Gastrocnemius medialis (tissue), 4 donors: Measurements from ENCODE around the gene ADIG. TPM values are rescaled to one million over a fixed set of nuclear protein-coding genes. Genes with fewer than 3 reads are reported as not detected.

Experiments
- ATAC-seq, 2 donors: fragments of 150-250 bp; one replicate each; pipeline ENCODE4 v1.9.1; 2016
- DNase-seq, 2 donors: peaks; one replicate each; pipeline ENCODE4 v3.0.0-alpha.2; 2019
- H3K27ac ChIP-seq, 4 donors: fragments of 200-600 bp; sonication (generic); 1 replicate in 1 of 4; 2 replicates in 3 of 4; pipeline ENCODE4 v1.5.1; 2016 to 2018; ENCODE audit warnings: mild to moderate bottlenecking in 2 of 4, moderate library complexity in 1 of 4
- H3K27me3 ChIP-seq, 3 donors: fragments of 200-600 bp; sonication (generic) in 2 of 3; 1 replicate in 1 of 3; 2 replicates in 2 of 3; pipeline versions ENCODE4 v1.5.1 to v1.6.0; 2016 to 2019; ENCODE audit warnings: mild to moderate bottlenecking in 1 of 3, moderate library complexity in 1 of 3
- H3K36me3 ChIP-seq, 2 donors: fragments of 200-600 bp; sonication (generic) in 1 of 2; one replicate each; pipeline ENCODE4 v1.5.1; 2017 to 2018
- H3K4me1 ChIP-seq, 2 donors: fragments of 200-600 bp; sonication (generic) in 1 of 2; one replicate each; pipeline ENCODE4 v1.5.1; 2016 to 2017; ENCODE audit warnings: mild to moderate bottlenecking in 2 of 2
- H3K4me3 ChIP-seq, 4 donors: fragments of 200-600 bp; sonication (generic) in 3 of 4; 1 replicate in 1 of 4; 2 replicates in 3 of 4; pipeline ENCODE4 v1.5.1; 2016 to 2019; ENCODE audit warnings: mild to moderate bottlenecking in 2 of 4
- H3K9me3 ChIP-seq, 3 donors: fragments of 200-600 bp; sonication (generic) in 2 of 3; 1 replicate in 1 of 3; 2 replicates in 2 of 3; pipeline ENCODE4 v1.5.1; 2016 to 2019
- POLR2A ChIP-seq, 2 donors: fragments of 450-650 bp; IDR thresholded peaks; one replicate each; pipeline ENCODE4 v1.6.1; 2017; ENCODE audit warnings: antibody characterized with exemption in 2 of 2, mild to moderate bottlenecking in 2 of 2, moderate library complexity in 2 of 2
- in situ Hi-C, 4 donors: fragments of 200-750 bp; cut with MboI; loops; one replicate each; pipeline versions ENCODE4 v1.15.0 to v1.8.0; 2017; ENCODE audit warnings: low sequenced_read_pairs in 4 of 4
- intact Hi-C: fragments of 100-400 bp; cut with DNase I; formaldehyde crosslinking; loops from one replicate; pipeline ENCODE4 v1.15.1; 2023; ENCODE audit warnings: low total_unique reads
- total RNA-seq, 4 donors: library from RNA; depleted of rRNA; stranded (reverse); fragments of >200 nt; gene quantifications; one replicate each; pipeline versions ENCODE4 v1.1.0 to v1.2.3, GENCODE V29; 2016
- TF ChIP-seq, protein P1 (sequence below), 5 experiments: fragments of 450-650 bp in 3 of 5; fragments of 200-600 bp in 2 of 5; sonication (generic) in 2 of 5; IDR thresholded peaks in 4 of 5; conservative IDR thresholded peaks in 1 of 5; 1 replicate in 4 of 5; 2 replicates in 1 of 5; pipeline ENCODE4 v1.5.1; 2016 to 2019; ENCODE audit warnings: antibody characterized with exemption in 5 of 5, mild to moderate bottlenecking in 3 of 5, moderate library complexity in 3 of 5

ADIG gene
- total RNA-seq, 4 donors from 2014 or later: not detected

DNA sequence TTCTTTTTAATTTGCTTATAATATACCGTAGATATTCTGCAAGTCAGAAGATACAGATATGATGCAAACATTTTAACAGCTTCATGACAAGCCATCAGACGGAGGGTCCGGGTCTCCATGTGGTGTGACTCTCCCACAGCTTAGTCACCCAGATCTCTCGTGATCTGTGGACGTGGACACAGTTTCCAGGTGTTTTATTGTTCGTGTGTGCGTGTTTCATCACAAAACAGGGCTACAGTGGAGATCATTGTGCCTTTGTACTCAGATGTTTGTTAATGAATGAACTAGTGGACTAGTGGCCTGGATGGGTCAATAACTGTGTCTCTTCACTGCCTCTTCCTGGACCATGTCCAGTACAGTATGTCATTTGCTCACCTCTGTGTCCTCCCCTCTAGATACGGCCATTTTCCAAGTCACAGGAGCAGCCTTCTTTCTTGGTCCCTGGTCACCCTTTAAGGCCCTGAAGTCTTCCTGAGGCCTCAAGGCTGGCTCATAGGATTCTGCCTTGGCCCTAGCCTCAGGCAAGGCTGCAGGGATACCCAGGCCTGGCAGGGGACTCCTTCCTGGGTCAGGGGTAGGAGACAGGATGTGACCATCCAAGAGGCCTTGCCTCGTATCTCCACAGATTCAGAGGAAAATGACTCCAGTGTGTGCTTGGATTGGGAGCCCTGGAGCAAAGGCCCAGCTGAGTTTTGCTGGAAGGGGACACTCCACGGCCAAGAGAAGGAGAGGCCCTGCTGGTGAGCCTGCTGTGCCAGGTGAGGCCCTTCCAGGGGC lies 4.6 kb downstream of the ADIG start:
- H3K27me3 ChIP-seq: no peaks in the 10 kb centered on the region
- TF ChIP-seq, protein P1, sequence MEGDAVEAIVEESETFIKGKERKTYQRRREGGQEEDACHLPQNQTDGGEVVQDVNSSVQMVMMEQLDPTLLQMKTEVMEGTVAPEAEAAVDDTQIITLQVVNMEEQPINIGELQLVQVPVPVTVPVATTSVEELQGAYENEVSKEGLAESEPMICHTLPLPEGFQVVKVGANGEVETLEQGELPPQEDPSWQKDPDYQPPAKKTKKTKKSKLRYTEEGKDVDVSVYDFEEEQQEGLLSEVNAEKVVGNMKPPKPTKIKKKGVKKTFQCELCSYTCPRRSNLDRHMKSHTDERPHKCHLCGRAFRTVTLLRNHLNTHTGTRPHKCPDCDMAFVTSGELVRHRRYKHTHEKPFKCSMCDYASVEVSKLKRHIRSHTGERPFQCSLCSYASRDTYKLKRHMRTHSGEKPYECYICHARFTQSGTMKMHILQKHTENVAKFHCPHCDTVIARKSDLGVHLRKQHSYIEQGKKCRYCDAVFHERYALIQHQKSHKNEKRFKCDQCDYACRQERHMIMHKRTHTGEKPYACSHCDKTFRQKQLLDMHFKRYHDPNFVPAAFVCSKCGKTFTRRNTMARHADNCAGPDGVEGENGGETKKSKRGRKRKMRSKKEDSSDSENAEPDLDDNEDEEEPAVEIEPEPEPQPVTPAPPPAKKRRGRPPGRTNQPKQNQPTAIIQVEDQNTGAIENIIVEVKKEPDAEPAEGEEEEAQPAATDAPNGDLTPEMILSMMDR (IDR thresholded peaks at IDR 0.05 in 4 of 5, conservative IDR thresholded peaks at IDR 0.05 in 1 of 5): no peak
- TF ChIP-seq POLR2A (IDR thresholded peaks at IDR 0.05): no peak
- no peaks in the 10 kb centered on the region for H3K36me3 ChIP-seq
- in situ Hi-C loops: no loop called here
- H3K4me3 ChIP-seq: no peak overlapping the region
- ATAC-seq: no peak
- H3K9me3 ChIP-seq: no peaks in the 10 kb centered on the region
- intact Hi-C loops: no loop called here
- no peak for DNase-seq
- H3K4me1 ChIP-seq: peaks cover 0 to 7% of the 10 kb centered on the region in 2 donors
- H3K27ac ChIP-seq: no peak overlapping the region

DNA sequence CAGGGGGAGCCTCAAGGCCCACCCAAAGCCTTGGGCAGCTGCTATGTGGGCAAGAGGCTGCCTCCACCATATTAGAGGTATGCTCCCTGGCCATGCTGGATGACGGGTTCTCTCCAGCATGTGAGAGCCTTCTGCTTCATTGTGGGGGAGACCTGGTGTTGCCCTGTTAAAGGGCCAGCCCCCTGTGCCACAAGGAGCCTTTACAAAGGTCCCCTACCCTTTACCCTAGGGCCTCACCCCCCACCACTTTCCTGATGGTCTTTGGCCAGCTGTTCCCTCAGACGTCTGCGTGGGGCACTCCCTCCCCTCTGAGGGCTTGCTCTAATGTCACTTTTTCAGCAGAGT lies 5.2 kb downstream of the ADIG start:
- no peak overlapping the region for H3K27ac ChIP-seq
- H3K4me1 ChIP-seq: peaks cover 0 to 2% of the 10 kb centered on the region in 2 donors
- intact Hi-C loops: no loop called here
- no peak for TF ChIP-seq POLR2A (IDR thresholded peaks at IDR 0.05)
- TF ChIP-seq, protein P1 (IDR thresholded peaks at IDR 0.05 in 4 of 5, conservative IDR thresholded peaks at IDR 0.05 in 1 of 5): no peak
- DNase-seq (no peak), ATAC-seq (no peak)
- no peaks in the 10 kb centered on the region for H3K9me3 ChIP-seq
- in situ Hi-C loops: no loop called here
- no peak overlapping the region for H3K4me3 ChIP-seq
- no peaks in the 10 kb centered on the region for H3K36me3 ChIP-seq
- no peaks in the 10 kb centered on the region for H3K27me3 ChIP-seq

DNA sequence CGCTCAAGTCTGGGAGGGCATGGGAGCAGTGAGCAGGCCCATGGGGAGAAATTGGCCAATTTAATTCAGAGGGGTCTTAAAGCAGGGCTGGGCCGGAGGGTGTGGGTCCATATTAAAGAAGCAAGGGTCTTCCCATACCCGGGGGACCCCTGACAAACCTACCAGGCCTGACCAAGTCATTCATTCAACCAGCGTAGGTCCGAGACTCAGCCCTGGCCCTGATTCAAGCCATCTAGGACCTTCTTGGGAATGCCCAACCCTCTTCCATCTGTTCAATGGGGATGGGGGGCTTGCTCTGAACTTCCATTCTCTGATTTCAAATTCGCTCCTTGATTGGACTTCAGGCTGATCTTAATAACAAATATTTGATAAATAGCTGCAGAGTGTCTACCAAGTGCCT lies 7.3 kb downstream of the ADIG start:
- Histone ChIP-seq H3K4me3 (no peak overlapping the region), H3K27ac (no peak overlapping the region), H3K9me3 (no peaks in the 10 kb centered on the region), H3K27me3 (no peaks in the 10 kb centered on the region), H3K36me3 (no peaks in the 10 kb centered on the region), H3K4me1 (no peaks in the 10 kb centered on the region)
- TF ChIP-seq, protein P1 (IDR thresholded peaks at IDR 0.05 in 4 of 5, conservative IDR thresholded peaks at IDR 0.05 in 1 of 5): no peak
- TF ChIP-seq POLR2A (IDR thresholded peaks at IDR 0.05): no peak
- ATAC-seq: no peak
- no peak for DNase-seq
- intact Hi-C loops (no loop called here), in situ Hi-C loops (no loop called here)

DNA sequence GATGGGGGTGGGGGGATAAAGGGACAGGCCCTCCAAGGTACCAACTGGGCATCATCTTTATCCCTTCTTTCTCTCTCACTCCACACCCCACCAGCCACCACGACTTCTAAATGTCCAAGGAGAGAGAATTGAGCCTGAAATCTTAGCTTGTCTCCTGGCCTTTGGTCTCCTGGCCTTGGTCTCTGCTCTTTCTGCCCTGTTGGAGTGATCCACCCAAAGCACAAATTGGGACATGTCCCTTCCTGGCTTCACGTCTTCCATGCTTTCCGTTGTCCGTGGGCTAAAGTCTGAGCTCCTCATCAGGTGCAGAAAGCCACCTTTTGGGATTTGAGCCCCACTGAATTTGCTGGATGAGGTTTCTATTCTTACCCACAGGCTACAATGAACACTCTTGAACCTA lies 8.4 kb downstream of the ADIG start:
- intact Hi-C loops: no loop called here
- H3K27me3 ChIP-seq: no peaks in the 10 kb centered on the region
- TF ChIP-seq, protein P1 (IDR thresholded peaks at IDR 0.05 in 4 of 5, conservative IDR thresholded peaks at IDR 0.05 in 1 of 5): no peak
- TF ChIP-seq POLR2A (IDR thresholded peaks at IDR 0.05): no peak
- H3K36me3 ChIP-seq: no peaks in the 10 kb centered on the region
- H3K4me1 ChIP-seq: no peaks in the 10 kb centered on the region
- no peaks in the 10 kb centered on the region for H3K9me3 ChIP-seq
- ATAC-seq (no peak), DNase-seq (no peak)
- no peak overlapping the region for H3K27ac ChIP-seq
- no peak overlapping the region for H3K4me3 ChIP-seq
- in situ Hi-C loops: no loop called here
